SK-N-SH treated with all-trans-retinoic acid at 6 μM for 48 hours (cell line): ENCODE measurements around the gene IFNA4.

Experiments
- ARNTL ChIP-seq: fragments of 450-650 bp; formaldehyde crosslinking; IDR thresholded peaks from 2 replicates; pipeline ENCODE4 v1.5.0; 2020; ENCODE audit warnings: low read depth, mild to moderate bottlenecking, moderate library complexity, borderline replicate concordance
- CSDC2 ChIP-seq: fragments of 250-450 bp; sonication (Bioruptor Pico); IDR thresholded peaks from 2 replicates; pipeline ENCODE4 v1.5.0; 2020; ENCODE audit warnings: mild to moderate bottlenecking, moderate library complexity
- CSRNP3 ChIP-seq: fragments of 250-450 bp; sonication (Bioruptor Pico); IDR thresholded peaks from 2 replicates; pipeline ENCODE4 v1.5.1; 2021; ENCODE audit warnings: mild to moderate bottlenecking, moderate library complexity
- ISL1 ChIP-seq: fragments of 250-450 bp; sonication (Bioruptor Pico); IDR thresholded peaks from 2 replicates; pipeline ENCODE4 v2.1.2; 2022; ENCODE audit warnings: mild to moderate bottlenecking, moderate library complexity
- OSR1 ChIP-seq: fragments of 250-450 bp; sonication (Bioruptor Pico); IDR thresholded peaks from 2 replicates; pipeline ENCODE4 v1.8.0; 2022; ENCODE audit warnings: moderate library complexity, mild to moderate bottlenecking, inconsistent platforms
- PATZ1 ChIP-seq: fragments of 250-450 bp; sonication (Bioruptor Pico); IDR thresholded peaks from 2 replicates; pipeline ENCODE4 v1.8.0; 2020; ENCODE audit warnings: mild to moderate bottlenecking, moderate library complexity, borderline replicate concordance
- POU6F1 ChIP-seq: fragments of 250-450 bp; sonication (Bioruptor Pico); IDR thresholded peaks from 2 replicates; pipeline ENCODE4 v1.8.0; 2021; ENCODE audit warnings: low read depth, mild to moderate bottlenecking, moderate library complexity, borderline replicate concordance
- PPARA ChIP-seq: fragments of 250-450 bp; sonication (Bioruptor Pico); IDR thresholded peaks from 2 replicates; pipeline ENCODE4 v1.5.0; 2020; ENCODE audit warnings: mild to moderate bottlenecking, borderline replicate concordance
- RARB ChIP-seq: fragments of 250-450 bp; sonication (Bioruptor Pico); IDR thresholded peaks from 2 replicates; pipeline ENCODE4 v1.8.0; 2021; ENCODE audit warnings: mild to moderate bottlenecking, moderate library complexity
- SNAI2 ChIP-seq: fragments of 250-450 bp; sonication (Bioruptor Pico); IDR thresholded peaks from 2 replicates; pipeline ENCODE4 v1.5.0; 2020; ENCODE audit warnings: mild to moderate bottlenecking, moderate library complexity
- TCF4 ChIP-seq: fragments of 250-450 bp; sonication (Bioruptor Pico); IDR thresholded peaks from 2 replicates; pipeline ENCODE4 v1.8.0; 2021; ENCODE audit warnings: mild to moderate bottlenecking, moderate library complexity, borderline replicate concordance
- TSHZ2 ChIP-seq: fragments of 250-450 bp; sonication (Bioruptor Pico); IDR thresholded peaks from 2 replicates; pipeline ENCODE4 v1.5.0; 2020; ENCODE audit warnings: mild to moderate bottlenecking, moderate library complexity
- ZFP3 ChIP-seq: fragments of 250-450 bp; sonication (Bioruptor Pico); IDR thresholded peaks from 2 replicates; pipeline ENCODE4 v1.5.0; 2020; ENCODE audit warnings: mild to moderate bottlenecking, moderate library complexity
- ZFP30 ChIP-seq: fragments of 450-650 bp; formaldehyde crosslinking; IDR thresholded peaks from 2 replicates; pipeline ENCODE4 v1.5.0; 2022; ENCODE audit warnings: mild to moderate bottlenecking, moderate library complexity

- TF ChIP-seq CSDC2 (CRISPR knock-in tag) (no peak), PPARA (CRISPR knock-in tag) (no peak), PATZ1 (CRISPR knock-in tag) (no peak), ZFP30 (no peak), TSHZ2 (CRISPR knock-in tag) (no peak), CSRNP3 (CRISPR knock-in tag) (no peak), ARNTL (no peak), ZFP3 (CRISPR knock-in tag) (no peak), POU6F1 (CRISPR knock-in tag) (no peak), SNAI2 (no peak), RARB (CRISPR knock-in tag) (no peak), OSR1 (CRISPR knock-in tag) (no peak), ISL1 (CRISPR knock-in tag) (no peak), TCF4 (no peak)
These were observed 33.9 kb downstream of the IFNA4 start for GRCh38 chr9:21153336-21154017.
